GM23248 (cell line): ENCODE data around the gene RABEP1.

Source experiments
- EZH2 ChIP-seq: fragments of 200-600 bp; sonication (generic); IDR thresholded peaks from 2 replicates; pipeline ENCODE4 v1.6.1; 2018; ENCODE audit warnings: antibody characterized with exemption, mild to moderate bottlenecking; ENCODE audit not compliant: insufficient read depth, poor library complexity, severe bottlenecking
- EZH2phosphoT487 ChIP-seq: fragments of 200-600 bp; sonication (generic); IDR thresholded peaks from 2 replicates; pipeline ENCODE4 v1.6.1; 2018; ENCODE audit warnings: antibody characterized with exemption, moderate library complexity, mild to moderate bottlenecking, low read depth; ENCODE audit not compliant: insufficient read depth

DNA sequence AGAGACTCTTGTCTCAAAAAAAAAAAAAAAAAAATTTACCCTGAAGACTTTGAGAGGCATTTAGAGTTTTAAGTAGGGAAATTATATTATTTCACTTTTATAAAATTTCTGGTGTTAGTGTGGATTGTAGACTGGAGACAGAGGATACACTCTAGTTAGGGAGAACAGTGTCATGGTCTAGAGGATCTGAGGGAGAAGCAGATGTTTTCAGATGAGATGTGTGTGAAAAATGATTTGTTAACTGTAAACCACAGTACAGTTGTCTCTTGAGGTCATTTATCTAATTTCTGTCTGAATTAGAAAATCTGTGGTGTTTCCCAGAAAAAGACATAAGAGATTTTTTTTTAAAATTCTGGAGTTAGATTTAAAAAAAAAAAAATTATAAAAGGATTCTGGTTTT, 82.6 kb downstream of the RABEP1 start:
- TF ChIP-seq EZH2phosphoT487 (no peak), EZH2 (no peak)
